Gastrocnemius medialis (tissue), 4 donors: ENCODE results near the gene PTCD1. TPM values are rescaled to one million over a fixed set of nuclear protein-coding genes. Genes with fewer than 3 reads are reported as not detected.
A peak's percentile ranks its signal among the peaks of the same experiment; 100 is the strongest.

ENCODE experiments used
- ATAC-seq, 2 donors: fragments of 150-250 bp; one replicate each; pipeline ENCODE4 v1.9.1; 2016
- DNase-seq, 2 donors: peaks; one replicate each; pipeline ENCODE4 v3.0.0-alpha.2; 2019
- H3K27ac ChIP-seq, 4 donors: fragments of 200-600 bp; sonication (generic); 1 replicate in 1 of 4; 2 replicates in 3 of 4; pipeline ENCODE4 v1.5.1; 2016 to 2018; ENCODE audit warnings: mild to moderate bottlenecking in 2 of 4, moderate library complexity in 1 of 4
- H3K27me3 ChIP-seq, 3 donors: fragments of 200-600 bp; sonication (generic) in 2 of 3; 1 replicate in 1 of 3; 2 replicates in 2 of 3; pipeline versions ENCODE4 v1.5.1 to v1.6.0; 2016 to 2019; ENCODE audit warnings: mild to moderate bottlenecking in 1 of 3, moderate library complexity in 1 of 3
- H3K36me3 ChIP-seq, 2 donors: fragments of 200-600 bp; sonication (generic) in 1 of 2; one replicate each; pipeline ENCODE4 v1.5.1; 2017 to 2018
- H3K4me1 ChIP-seq, 2 donors: fragments of 200-600 bp; sonication (generic) in 1 of 2; one replicate each; pipeline ENCODE4 v1.5.1; 2016 to 2017; ENCODE audit warnings: mild to moderate bottlenecking in 2 of 2
- H3K4me3 ChIP-seq, 4 donors: fragments of 200-600 bp; sonication (generic) in 3 of 4; 1 replicate in 1 of 4; 2 replicates in 3 of 4; pipeline ENCODE4 v1.5.1; 2016 to 2019; ENCODE audit warnings: mild to moderate bottlenecking in 2 of 4
- H3K9me3 ChIP-seq, 3 donors: fragments of 200-600 bp; sonication (generic) in 2 of 3; 1 replicate in 1 of 3; 2 replicates in 2 of 3; pipeline ENCODE4 v1.5.1; 2016 to 2019
- CTCF ChIP-seq, 5 experiments: fragments of 450-650 bp in 3 of 5; fragments of 200-600 bp in 2 of 5; sonication (generic) in 2 of 5; IDR thresholded peaks in 4 of 5; conservative IDR thresholded peaks in 1 of 5; 1 replicate in 4 of 5; 2 replicates in 1 of 5; pipeline ENCODE4 v1.5.1; 2016 to 2019; ENCODE audit warnings: antibody characterized with exemption in 5 of 5, mild to moderate bottlenecking in 3 of 5, moderate library complexity in 3 of 5
- POLR2A ChIP-seq, 2 donors: fragments of 450-650 bp; IDR thresholded peaks; one replicate each; pipeline ENCODE4 v1.6.1; 2017; ENCODE audit warnings: antibody characterized with exemption in 2 of 2, mild to moderate bottlenecking in 2 of 2, moderate library complexity in 2 of 2
- in situ Hi-C, 4 donors: fragments of 200-750 bp; cut with MboI; loops; one replicate each; pipeline versions ENCODE4 v1.15.0 to v1.8.0; 2017; ENCODE audit warnings: low sequenced_read_pairs in 4 of 4
- intact Hi-C: fragments of 100-400 bp; cut with DNase I; formaldehyde crosslinking; loops from one replicate; pipeline ENCODE4 v1.15.1; 2023; ENCODE audit warnings: low total_unique reads
- total RNA-seq, 4 donors: library from RNA; depleted of rRNA; stranded (reverse); fragments of >200 nt; gene quantifications; one replicate each; pipeline versions ENCODE4 v1.1.0 to v1.2.3, GENCODE V29; 2016

The PTCD1 gene
- total RNA-seq, 4 donors from 2014 or later = 7.8 to 14.1 (median 10.9) TPM

- Histone ChIP-seq H3K9me3 (no peaks in the 10 kb centered on the region), H3K36me3 (peaks cover 12 to 79% of the 10 kb centered on the region in 2 donors), H3K27me3 (no peaks in the 10 kb centered on the region), H3K27ac (no peak overlapping the region), H3K4me3 (no peak overlapping the region), H3K4me1 (no peaks in the 10 kb centered on the region)
- in situ Hi-C loops (no loop called here), intact Hi-C loops (no loop called here)
- DNase-seq = no peak
- TF ChIP-seq CTCF (IDR thresholded peaks at IDR 0.05 in 4 of 5, conservative IDR thresholded peaks at IDR 0.05 in 1 of 5) (no peak), POLR2A (IDR thresholded peaks at IDR 0.05) (no peak)
- no peak for ATAC-seq
These were observed 9.3 kb upstream of the PTCD1 start for GRCh38 chr7:99447943-99448342.

GRCh38 chr7:99446096-99446495, 7.5 kb upstream of the PTCD1 start:
- peaks cover 8 to 15% of the 10 kb centered on the region in 2 donors for H3K4me1 ChIP-seq
- no peak overlapping the region for H3K27ac ChIP-seq
- ATAC-seq (no peak), DNase-seq (no peak)
- peaks cover 12 to 72% of the 10 kb centered on the region in 2 donors for H3K36me3 ChIP-seq
- TF ChIP-seq CTCF (IDR thresholded peaks at IDR 0.05 in 4 of 5, conservative IDR thresholded peaks at IDR 0.05 in 1 of 5) (no peak), POLR2A (IDR thresholded peaks at IDR 0.05) (no peak)
- no peaks in the 10 kb centered on the region for H3K9me3 ChIP-seq
- H3K27me3 ChIP-seq = no peaks in the 10 kb centered on the region
- H3K4me3 ChIP-seq = no peak overlapping the region
- in situ Hi-C loops (no loop called here), intact Hi-C loops (no loop called here)

GRCh38 chr7:99440195-99440594, 1.6 kb upstream of the PTCD1 start:
- in situ Hi-C loops (no loop called here), intact Hi-C loops (no loop called here)
- Histone ChIP-seq H3K9me3 (no peaks in the 10 kb centered on the region), H3K27me3 (no peaks in the 10 kb centered on the region), H3K4me3 (peak overlapping the region; percentile 83 to 99 (median 96)), H3K27ac (peak overlapping the region in 2 of 4 donors; percentile 92 to 98), H3K36me3 (peaks cover 5 to 21% of the 10 kb centered on the region in 2 donors), H3K4me1 (peaks cover 28 to 37% of the 10 kb centered on the region in 2 donors)
- no peak for TF ChIP-seq CTCF (IDR thresholded peaks at IDR 0.05 in 4 of 5, conservative IDR thresholded peaks at IDR 0.05 in 1 of 5)
- ATAC-seq = no peak
- DNase-seq = no peak

GRCh38 chr7:99437946-99438572, 539 bp downstream of the PTCD1 start:
- in situ Hi-C loops (no loop called here), intact Hi-C loops (loop anchor here (1.0 to 2.0 kb wide), 3 partner anchors 29 to 67 kb away; partner anchors contain the start of genes ATP5MF, BUD31, PDAP1 and ZKSCAN5)
- Histone ChIP-seq H3K9me3 (no peaks in the 10 kb centered on the region), H3K4me3 (peak overlapping the region; percentile 83 to 99 (median 96)), H3K4me1 (peaks cover 28 to 37% of the 10 kb centered on the region in 2 donors), H3K27ac (peak overlapping the region; percentile 92 to 98 (median 96)), H3K27me3 (no peaks in the 10 kb centered on the region), H3K36me3 (peaks cover 0 to 25% of the 10 kb centered on the region in 2 donors)
- ATAC-seq (peak; percentile 31 to 44), DNase-seq (no peak)
- TF ChIP-seq POLR2A (IDR thresholded peaks at IDR 0.05) = no peak
- no peak for TF ChIP-seq CTCF (IDR thresholded peaks at IDR 0.05 in 4 of 5, conservative IDR thresholded peaks at IDR 0.05 in 1 of 5)
